Panc1 (cell line): ENCODE results near the gene RABGAP1. TPM values are rescaled to one million over a fixed set of nuclear protein-coding genes. Genes with fewer than 3 reads are reported as not detected.

Experiments used
- ATAC-seq: fragments of 200-7000 bp; cut with Tn5 transposase; 2 replicates; pipeline ENCODE4 v1.9.1; 2020; ENCODE audit warnings: mild to moderate bottlenecking, moderate library complexity
- BruUV-seq: library from RNA; stranded (reverse); fragments of 400-500 nt; replicated peaks from 2 replicates; lab custom pipeline; 2021; lab: Mats Ljungman, UMichigan
- CTCF ChIA-PET: fragments of 300-600 bp; sonication (Branson Sonifier 250); formaldehyde crosslinking; loops from one replicate; lab custom pipeline; 2022; ENCODE audit warnings: antibody characterized with exemption; lab: Charles Lee
- POLR2A ChIA-PET: fragments of 300-600 bp; sonication (Branson Sonifier 250); formaldehyde crosslinking; loops from one replicate; lab custom pipeline; 2022; ENCODE audit warnings: antibody characterized with exemption; lab: Charles Lee
- DNase-seq: peaks from one replicate; pipeline ENCODE4 v3.0.0-alpha.2; 2010; ENCODE audit warnings: low read depth, low spot score
- H3K27ac ChIP-seq: 2 replicates; pipeline ENCODE4 v1.5.1; 2011; ENCODE audit warnings: mild to moderate bottlenecking, low read length, inconsistent platforms
- H3K27me3 ChIP-seq: fragments of 200-500 bp; sonication (Bioruptor generic); 2 replicates; pipeline ENCODE4 v1.6.0; 2014; ENCODE audit warnings: low read length, inconsistent platforms; ENCODE audit not compliant: control insufficient read depth, insufficient read depth
- H3K36me3 ChIP-seq: fragments of 200-500 bp; sonication (Bioruptor generic); 2 replicates; pipeline ENCODE4 v1.5.1; 2014; ENCODE audit warnings: inconsistent platforms, mild to moderate bottlenecking, low read length, moderate library complexity; ENCODE audit not compliant: control insufficient read depth, insufficient read depth
- H3K4me1 ChIP-seq: 2 replicates; pipeline ENCODE4 v1.5.1; 2011; ENCODE audit warnings: inconsistent platforms, mild to moderate bottlenecking, low read length, moderate library complexity; ENCODE audit not compliant: control insufficient read depth, insufficient read depth
- H3K4me3 ChIP-seq, 2 experiments: 2 replicates each; pipeline ENCODE4 v1.5.1; 2011 to 2012; ENCODE audit warnings: low read depth in 2 of 2, low read length in 2 of 2, mild to moderate bottlenecking in 2 of 2, inconsistent platforms in 1 of 2, moderate library complexity in 1 of 2
- H3K9me3 ChIP-seq: fragments of 200-500 bp; sonication (Bioruptor generic); 2 replicates; pipeline ENCODE4 v1.5.1; 2014; ENCODE audit warnings: low read depth, mild to moderate bottlenecking, inconsistent platforms, low read length, moderate library complexity; ENCODE audit not compliant: control insufficient read depth, insufficient read depth
- POLR2AphosphoS5 ChIP-seq: IDR thresholded peaks from 2 replicates; pipeline ENCODE4 v1.6.1; 2012; ENCODE audit warnings: mild to moderate bottlenecking, low read depth, low read length, moderate library complexity
- SIN3A ChIP-seq: IDR thresholded peaks from 2 replicates; pipeline ENCODE4 v1.6.1; 2012; ENCODE audit warnings: low read depth, mild to moderate bottlenecking, low read length, moderate library complexity, borderline replicate concordance; ENCODE audit not compliant: insufficient read depth
- TCF7L2 ChIP-seq: IDR thresholded peaks from 2 replicates; pipeline ENCODE4 v1.6.1; 2011; ENCODE audit warnings: mild to moderate bottlenecking, low read depth, low read length, inconsistent platforms
- in situ Hi-C: cut with HindIII; loops from 2 replicates; pipeline ENCODE4 v1.10.0; 2016; ENCODE audit warnings: low sequenced_read_pairs, low pct_unique_long_range_greater_than_20kb
- intact Hi-C: fragments of 100-400 bp; cut with micrococcal nuclease; formaldehyde crosslinking; loops from one replicate; pipeline ENCODE4 v1.10.0; 2022; ENCODE audit not compliant: unreplicated experiment
- total RNA-seq: library from RNA; stranded (reverse); gene quantifications from one replicate; pipeline ENCODE4 v1.2.1, GENCODE V29; 2021; ENCODE audit not compliant: unreplicated experiment
- TF ChIP-seq, protein P1 (sequence below), 2 experiments: IDR thresholded peaks; 2 replicates each; pipeline ENCODE4 v1.6.1; 2011 to 2012; ENCODE audit warnings: low read depth in 2 of 2, control low read depth in 1 of 2, low read length in 1 of 2, mild to moderate bottlenecking in 1 of 2, moderate library complexity in 1 of 2; ENCODE audit not compliant: insufficient read depth in 1 of 2
- TF ChIP-seq, protein P2 (sequence below): fragments of 450-650 bp; IDR thresholded peaks from 2 replicates; pipeline ENCODE4 v1.5.1; 2017; ENCODE audit warnings: mild to moderate bottlenecking

Gene RABGAP1
- total RNA-seq, 1 experiment from 2014 or later: 41.4 TPM

DNA sequence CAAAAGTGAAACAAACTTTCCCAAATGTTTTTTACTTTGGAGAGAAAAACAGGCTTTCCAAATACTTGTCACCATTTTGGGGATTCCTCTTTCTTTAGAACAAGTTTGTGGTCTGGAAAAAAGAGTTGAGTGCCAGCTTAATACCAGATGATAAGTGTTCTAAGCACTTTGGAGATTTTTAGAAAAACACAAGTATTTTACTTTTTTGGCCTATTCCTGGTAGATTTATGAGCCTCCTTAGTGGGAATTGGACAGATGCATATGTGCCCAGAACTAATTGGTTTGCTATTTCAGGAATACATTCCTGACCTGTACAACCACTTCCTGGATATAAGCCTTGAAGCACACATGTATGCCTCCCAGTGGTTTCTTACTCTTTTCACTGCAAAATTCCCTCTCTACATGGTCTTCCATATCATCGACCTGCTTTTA lies 133.2 kb downstream of the RABGAP1 start:
- Histone ChIP-seq H3K36me3 (peaks cover 7% of the 10 kb centered on the region; the same call in 1 of the 2 replicates), H3K9me3 (no peaks in the 10 kb centered on the region), H3K4me3 (no peak overlapping the region), H3K27ac (no peak overlapping the region), H3K4me1 (no peaks in the 10 kb centered on the region), H3K27me3 (no peaks in the 10 kb centered on the region)
- BruUV-seq: no TSS peak
- TF ChIP-seq TCF7L2 (no peak), POLR2AphosphoS5 (no peak), SIN3A (no peak)
- TF ChIP-seq, protein P1, sequence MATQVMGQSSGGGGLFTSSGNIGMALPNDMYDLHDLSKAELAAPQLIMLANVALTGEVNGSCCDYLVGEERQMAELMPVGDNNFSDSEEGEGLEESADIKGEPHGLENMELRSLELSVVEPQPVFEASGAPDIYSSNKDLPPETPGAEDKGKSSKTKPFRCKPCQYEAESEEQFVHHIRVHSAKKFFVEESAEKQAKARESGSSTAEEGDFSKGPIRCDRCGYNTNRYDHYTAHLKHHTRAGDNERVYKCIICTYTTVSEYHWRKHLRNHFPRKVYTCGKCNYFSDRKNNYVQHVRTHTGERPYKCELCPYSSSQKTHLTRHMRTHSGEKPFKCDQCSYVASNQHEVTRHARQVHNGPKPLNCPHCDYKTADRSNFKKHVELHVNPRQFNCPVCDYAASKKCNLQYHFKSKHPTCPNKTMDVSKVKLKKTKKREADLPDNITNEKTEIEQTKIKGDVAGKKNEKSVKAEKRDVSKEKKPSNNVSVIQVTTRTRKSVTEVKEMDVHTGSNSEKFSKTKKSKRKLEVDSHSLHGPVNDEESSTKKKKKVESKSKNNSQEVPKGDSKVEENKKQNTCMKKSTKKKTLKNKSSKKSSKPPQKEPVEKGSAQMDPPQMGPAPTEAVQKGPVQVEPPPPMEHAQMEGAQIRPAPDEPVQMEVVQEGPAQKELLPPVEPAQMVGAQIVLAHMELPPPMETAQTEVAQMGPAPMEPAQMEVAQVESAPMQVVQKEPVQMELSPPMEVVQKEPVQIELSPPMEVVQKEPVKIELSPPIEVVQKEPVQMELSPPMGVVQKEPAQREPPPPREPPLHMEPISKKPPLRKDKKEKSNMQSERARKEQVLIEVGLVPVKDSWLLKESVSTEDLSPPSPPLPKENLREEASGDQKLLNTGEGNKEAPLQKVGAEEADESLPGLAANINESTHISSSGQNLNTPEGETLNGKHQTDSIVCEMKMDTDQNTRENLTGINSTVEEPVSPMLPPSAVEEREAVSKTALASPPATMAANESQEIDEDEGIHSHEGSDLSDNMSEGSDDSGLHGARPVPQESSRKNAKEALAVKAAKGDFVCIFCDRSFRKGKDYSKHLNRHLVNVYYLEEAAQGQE (IDR thresholded peaks at IDR 0.05; ENCODE audit: insufficient read depth in 1 of 2, low read depth in 2 of 2, low read length in 1 of 2): no peak
- TF ChIP-seq, protein P2, sequence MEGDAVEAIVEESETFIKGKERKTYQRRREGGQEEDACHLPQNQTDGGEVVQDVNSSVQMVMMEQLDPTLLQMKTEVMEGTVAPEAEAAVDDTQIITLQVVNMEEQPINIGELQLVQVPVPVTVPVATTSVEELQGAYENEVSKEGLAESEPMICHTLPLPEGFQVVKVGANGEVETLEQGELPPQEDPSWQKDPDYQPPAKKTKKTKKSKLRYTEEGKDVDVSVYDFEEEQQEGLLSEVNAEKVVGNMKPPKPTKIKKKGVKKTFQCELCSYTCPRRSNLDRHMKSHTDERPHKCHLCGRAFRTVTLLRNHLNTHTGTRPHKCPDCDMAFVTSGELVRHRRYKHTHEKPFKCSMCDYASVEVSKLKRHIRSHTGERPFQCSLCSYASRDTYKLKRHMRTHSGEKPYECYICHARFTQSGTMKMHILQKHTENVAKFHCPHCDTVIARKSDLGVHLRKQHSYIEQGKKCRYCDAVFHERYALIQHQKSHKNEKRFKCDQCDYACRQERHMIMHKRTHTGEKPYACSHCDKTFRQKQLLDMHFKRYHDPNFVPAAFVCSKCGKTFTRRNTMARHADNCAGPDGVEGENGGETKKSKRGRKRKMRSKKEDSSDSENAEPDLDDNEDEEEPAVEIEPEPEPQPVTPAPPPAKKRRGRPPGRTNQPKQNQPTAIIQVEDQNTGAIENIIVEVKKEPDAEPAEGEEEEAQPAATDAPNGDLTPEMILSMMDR: no peak
- intact Hi-C loops: no loop called here
- no peak for ATAC-seq
- POLR2A ChIA-PET: no interaction called here
- DNase-seq: no peak
- CTCF ChIA-PET: no interaction called here
- in situ Hi-C loops: no loop called here

DNA sequence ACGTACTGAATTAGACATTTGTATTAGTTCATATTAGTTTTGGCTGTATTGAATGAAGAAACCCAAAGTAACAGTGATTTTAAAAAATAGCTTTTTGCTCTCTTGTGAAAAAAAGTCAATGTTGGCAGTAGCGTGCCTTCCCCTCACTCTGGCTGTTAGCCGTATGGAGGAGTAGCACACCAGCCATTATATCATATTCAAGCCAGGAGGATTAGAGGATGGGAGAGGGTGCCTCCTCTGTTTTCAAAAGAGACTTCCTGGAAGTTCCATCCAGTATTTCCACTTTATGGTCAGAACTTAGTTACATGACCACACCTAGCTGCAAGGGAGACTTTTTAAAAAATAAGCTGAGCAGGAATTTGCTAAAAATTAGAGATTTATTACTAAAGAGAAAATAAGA lies 133.8 kb downstream of the RABGAP1 start:
- Histone ChIP-seq H3K4me1 (no peaks in the 10 kb centered on the region), H3K27me3 (no peaks in the 10 kb centered on the region), H3K4me3 (no peak overlapping the region), H3K9me3 (no peaks in the 10 kb centered on the region), H3K27ac (no peak overlapping the region), H3K36me3 (peaks cover 7% of the 10 kb centered on the region; the same call in 1 of the 2 replicates)
- no peak for ATAC-seq
- intact Hi-C loops: no loop called here
- CTCF ChIA-PET: no interaction called here
- DNase-seq: no peak
- TF ChIP-seq, protein P1 (IDR thresholded peaks at IDR 0.05; ENCODE audit: insufficient read depth in 1 of 2, low read depth in 2 of 2, low read length in 1 of 2): no peak
- TF ChIP-seq, protein P2: no peak
- TF ChIP-seq TCF7L2: no peak
- BruUV-seq: no TSS peak
- POLR2A ChIA-PET: no interaction called here
- in situ Hi-C loops: no loop called here
